PC-9 (cell line): Measurements from ENCODE around the gene NAXD. TPM values are rescaled to one million over a fixed set of nuclear protein-coding genes. Genes with fewer than 3 reads are reported as not detected.

Source experiments
- BruUV-seq: library from RNA; stranded (reverse); fragments of 400-500 nt; replicated peaks from 2 replicates; lab custom pipeline; 2021; lab: Mats Ljungman, UMichigan
- CTCF ChIA-PET: fragments of 300-600 bp; sonication (Branson Sonifier 250); formaldehyde crosslinking; loops from one replicate; lab custom pipeline; 2022; ENCODE audit warnings: antibody characterized with exemption; lab: Charles Lee
- POLR2A ChIA-PET: fragments of 300-600 bp; sonication (Branson Sonifier 250); formaldehyde crosslinking; loops from one replicate; lab custom pipeline; 2022; ENCODE audit warnings: antibody characterized with exemption; ENCODE audit not compliant: unreplicated experiment; lab: Charles Lee
- DNase-seq, 2 experiments: peaks; one replicate each; pipeline versions ENCODE4 v3.0.0 to v3.0.0-alpha.2; 2015 to 2022; ENCODE audit warnings: mixed read lengths in 1 of 2
- H2AFZ ChIP-seq: fragments of 200-600 bp; sonication (generic); 2 replicates; pipeline ENCODE4 v1.8.1; 2017; ENCODE audit warnings: antibody characterized with exemption
- H3F3A ChIP-seq: fragments of 200-600 bp; sonication (generic); 2 replicates; pipeline ENCODE4 v1.8.1; 2017; ENCODE audit warnings: antibody characterized with exemption, mild to moderate bottlenecking, low read depth; ENCODE audit not compliant: insufficient read depth
- H3K27ac ChIP-seq: fragments of 200-600 bp; sonication (generic); 2 replicates; pipeline ENCODE4 v1.6.1; 2016; ENCODE audit warnings: mixed run types
- H3K27me3 ChIP-seq: fragments of 200-600 bp; sonication (generic); 2 replicates; pipeline ENCODE4 v1.6.1; 2016; ENCODE audit warnings: low read depth, mixed run types; ENCODE audit not compliant: insufficient read depth
- H3K36me3 ChIP-seq: fragments of 200-600 bp; sonication (generic); 2 replicates; pipeline ENCODE4 v1.6.1; 2016; ENCODE audit warnings: low read depth, mixed run types
- H3K4me1 ChIP-seq: fragments of 200-600 bp; sonication (generic); replicated peaks from 2 replicates; pipeline ENCODE4 v1.6.1; 2016; ENCODE audit warnings: mixed run types; ENCODE audit not compliant: insufficient read depth
- H3K4me2 ChIP-seq: fragments of 200-600 bp; sonication (generic); 2 replicates; pipeline ENCODE4 v1.6.1; 2017; ENCODE audit warnings: mixed run types
- H3K4me3 ChIP-seq: fragments of 200-600 bp; sonication (generic); 2 replicates; pipeline ENCODE4 v1.6.1; 2016; ENCODE audit warnings: mixed run types
- H3K79me2 ChIP-seq: fragments of 200-600 bp; sonication (generic); 2 replicates; pipeline ENCODE4 v1.6.1; 2017; ENCODE audit warnings: low read depth, mixed run types
- H3K9me2 ChIP-seq: fragments of 200-600 bp; sonication (generic); 2 replicates; pipeline ENCODE4 v1.8.1; 2017; ENCODE audit warnings: mild to moderate bottlenecking; ENCODE audit not compliant: insufficient read depth
- H3K9me3 ChIP-seq: fragments of 200-600 bp; sonication (generic); 2 replicates; pipeline ENCODE4 v1.8.1; 2016; ENCODE audit warnings: low read depth; ENCODE audit not compliant: insufficient read depth
- H4K20me1 ChIP-seq: fragments of 200-600 bp; sonication (generic); 2 replicates; pipeline ENCODE4 v1.8.1; 2017; ENCODE audit not compliant: insufficient read depth
- CTCF ChIP-seq: fragments of 200-600 bp; sonication (generic); conservative IDR thresholded peaks from 2 replicates; pipeline ENCODE4 v1.6.1; 2017; ENCODE audit warnings: mixed run types, antibody characterized with exemption, mild to moderate bottlenecking, moderate library complexity
- EZH2 ChIP-seq: fragments of 200-600 bp; sonication (generic); IDR thresholded peaks from 2 replicates; pipeline ENCODE4 v1.8.0; 2017; ENCODE audit warnings: antibody characterized with exemption, low read depth
- intact Hi-C: fragments of 100-400 bp; cut with micrococcal nuclease; formaldehyde crosslinking; loops from one replicate; pipeline ENCODE4 v1.10.0; 2022; ENCODE audit not compliant: unreplicated experiment
- total RNA-seq: library from RNA; stranded (reverse); gene quantifications from 2 replicates; pipeline ENCODE4 v1.2.3, GENCODE V29; 2021

The NAXD gene
- total RNA-seq, 1 experiment from 2014 or later = 30.2 TPM

DNA sequence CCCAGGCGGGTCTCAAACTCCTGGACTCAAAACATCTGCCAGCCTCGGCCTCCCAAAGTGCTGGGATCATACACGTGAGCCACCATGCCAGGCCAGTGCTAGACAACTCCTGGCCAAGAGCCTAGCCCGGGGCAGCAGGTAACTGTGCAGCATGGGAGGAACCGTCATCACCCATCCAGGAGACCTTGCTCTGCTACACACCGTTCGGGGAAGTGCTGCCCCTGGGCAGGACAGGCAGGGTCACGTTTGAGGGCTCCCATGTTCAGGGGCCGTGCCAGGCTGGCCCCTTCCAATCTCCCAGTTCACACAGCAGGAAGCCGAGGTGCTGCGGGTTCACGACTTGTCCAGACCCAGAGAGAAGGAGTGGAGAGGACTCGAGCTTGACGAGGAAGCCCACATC is 35.1 kb downstream of the NAXD start:
- Histone ChIP-seq H3K9me2 (no peaks in the 10 kb centered on the region), H3K9me3 (no peaks in the 10 kb centered on the region), H3K36me3 (no peaks in the 10 kb centered on the region), H3K27ac (no peak overlapping the region), H3F3A (no peaks in the 10 kb centered on the region), H3K27me3 (no peaks in the 10 kb centered on the region), H4K20me1 (no peaks in the 10 kb centered on the region), H2AFZ (no peak overlapping the region), H3K4me1 (no peaks in the 10 kb centered on the region), H3K4me2 (no peak overlapping the region), H3K79me2 (no peaks in the 10 kb centered on the region), H3K4me3 (no peak overlapping the region)
- DNase-seq = no peak
- TF ChIP-seq CTCF = no peak
- TF ChIP-seq EZH2 = no peak
- CTCF ChIA-PET = no interaction called here
- no TSS peak for BruUV-seq
- POLR2A ChIA-PET = no interaction called here
- intact Hi-C loops = no loop called here

- Histone ChIP-seq H3F3A (no peaks in the 10 kb centered on the region), H3K9me2 (no peaks in the 10 kb centered on the region), H3K27ac (no peak overlapping the region), H3K36me3 (no peaks in the 10 kb centered on the region), H3K4me1 (no peaks in the 10 kb centered on the region), H2AFZ (no peak overlapping the region), H3K79me2 (no peaks in the 10 kb centered on the region), H3K4me3 (no peak overlapping the region), H3K9me3 (no peaks in the 10 kb centered on the region), H4K20me1 (no peaks in the 10 kb centered on the region), H3K27me3 (no peaks in the 10 kb centered on the region), H3K4me2 (no peak overlapping the region)
- CTCF ChIA-PET = no interaction called here
- TF ChIP-seq EZH2 (no peak), CTCF (no peak)
- POLR2A ChIA-PET = interaction anchor here (0.6 kb wide), 1 partner anchor 55 kb away, joined by 3 read pairs; the partner anchor contains the start of gene CARS2
- no peak for DNase-seq
- intact Hi-C loops = no loop called here
- no TSS peak for BruUV-seq
Observed at GRCh38 chr13:110651271-110651670, 35.9 kb downstream of the NAXD start.

DNA sequence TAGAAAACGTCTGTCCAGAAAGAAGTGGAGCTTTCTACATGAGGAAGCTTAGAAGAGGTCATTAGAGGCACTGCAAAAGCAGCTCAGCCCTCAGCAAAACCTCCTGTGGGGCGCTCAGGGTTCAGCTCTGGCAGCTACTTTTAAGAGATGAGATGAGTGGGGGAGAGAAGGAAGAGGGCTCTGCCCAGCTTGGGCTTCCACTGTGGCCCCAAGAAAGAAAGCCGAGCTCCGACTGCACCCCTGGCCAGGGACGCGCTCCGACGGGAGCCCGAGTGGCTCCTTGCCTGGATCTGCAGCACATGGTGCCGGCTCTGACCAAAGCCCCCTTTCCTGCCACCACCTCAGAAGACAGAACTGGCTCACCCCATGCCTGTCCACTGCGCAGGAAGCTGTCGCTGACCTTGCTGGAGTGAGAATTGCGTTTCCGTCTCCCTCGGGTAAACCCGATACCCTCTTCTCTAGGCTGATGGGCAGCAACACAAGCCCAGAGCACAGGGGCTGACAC is 36.4 kb downstream of the NAXD start:
- BruUV-seq = no TSS peak
- no peak overlapping the region for H2AFZ ChIP-seq
- no peaks in the 10 kb centered on the region for H3K79me2 ChIP-seq
- no peak overlapping the region for H3K27ac ChIP-seq
- no peaks in the 10 kb centered on the region for H3K27me3 ChIP-seq
- DNase-seq = no peak
- POLR2A ChIA-PET = no interaction called here
- no peaks in the 10 kb centered on the region for H3K9me3 ChIP-seq
- H3F3A ChIP-seq = no peaks in the 10 kb centered on the region
- no peaks in the 10 kb centered on the region for H3K9me2 ChIP-seq
- CTCF ChIA-PET = no interaction called here
- no peaks in the 10 kb centered on the region for H3K4me1 ChIP-seq
- H3K4me2 ChIP-seq = no peak overlapping the region
- intact Hi-C loops = no loop called here
- no peak overlapping the region for H3K4me3 ChIP-seq
- TF ChIP-seq EZH2 (no peak), CTCF (no peak)
- H3K36me3 ChIP-seq = no peaks in the 10 kb centered on the region
- no peaks in the 10 kb centered on the region for H4K20me1 ChIP-seq
